Measurements from ENCODE around the gene EID2. TPM values are rescaled to one million over a fixed set of nuclear protein-coding genes. Genes with fewer than 3 reads are reported as not detected.

EID2 gene
- total RNA-seq, 2 experiments from 2014 or later: 17.3 to 22.9 TPM

GRCh38 chr19:39497996-39498797 lies 41.8 kb downstream of the EID2 start:
- H2AFZ ChIP-seq (ENCODE audit: low read length): peak overlapping the region; percentile 81
- peak overlapping the region; percentile 69 for H3K4me3 ChIP-seq (ENCODE audit: low read depth, low read length, poor library complexity, severe bottlenecking)
- no peaks in the 10 kb centered on the region for H4K20me1 ChIP-seq (ENCODE audit: insufficient read depth, low read length)
- BruUV-seq (replicated peaks): no TSS peak
- intact Hi-C loops (cut with micrococcal nuclease; ENCODE audit: unreplicated experiment): loop anchor here (2.0 kb wide), 1 partner anchor 35 kb away; the partner anchor contains the start of gene EID2B
- H3K79me2 ChIP-seq (ENCODE audit: insufficient read depth, low read depth, low read length): no peaks in the 10 kb centered on the region
- ChIA-PET CTCF (ENCODE audit: unreplicated experiment) (interaction anchor here (0.6 to 1.8 kb wide), 3 partner anchors 24 to 58 kb away, joined by 5 to 13 read pairs (median 11); no protein-coding TSS in a partner anchor), POLR2A (interaction anchor here (0.7 kb wide), 2 partner anchors 58 to 158 kb away, joined by 3 to 4 read pairs; no protein-coding TSS in a partner anchor)
- TF ChIP-seq EZH2phosphoT487 (IDR thresholded peaks at IDR 0.05; ENCODE audit: borderline replicate concordance, low read depth, low read length) (no peak), CTCF (conservative IDR thresholded peaks at IDR 0.05; ENCODE audit: low read length) (peak; percentile 65)
- H3K4me2 ChIP-seq (ENCODE audit: low read length): peak overlapping the region; percentile 66
- no peaks in the 10 kb centered on the region for H3K9me3 ChIP-seq (ENCODE audit: low read length)
- peak; percentile 84 for DNase-seq (ENCODE audit: low spot score)
- peak overlapping the region; percentile 67 for H3K27ac ChIP-seq (ENCODE audit: low read depth, low read length, poor library complexity, severe bottlenecking)
- peaks cover 32% of the 10 kb centered on the region for H3K4me1 ChIP-seq (ENCODE audit: insufficient read depth, low read length, poor library complexity, severe bottlenecking)
- H3K36me3 ChIP-seq (ENCODE audit: insufficient read depth, low read length): no peaks in the 10 kb centered on the region
- no peaks in the 10 kb centered on the region for H3K9me2 ChIP-seq (ENCODE audit: insufficient read depth, low read length)

- Histone ChIP-seq H3K4me3 (ENCODE audit: low read depth, low read length, poor library complexity, severe bottlenecking) (peak overlapping the region; percentile 69), H3K79me2 (ENCODE audit: insufficient read depth, low read depth, low read length) (no peaks in the 10 kb centered on the region), H3K9me2 (ENCODE audit: insufficient read depth, low read length) (no peaks in the 10 kb centered on the region), H3K27ac (ENCODE audit: low read depth, low read length, poor library complexity, severe bottlenecking) (peak overlapping the region; percentile 67), H3K4me2 (ENCODE audit: low read length) (peak overlapping the region; percentile 66), H3K9me3 (ENCODE audit: low read length) (no peaks in the 10 kb centered on the region), H4K20me1 (ENCODE audit: insufficient read depth, low read length) (no peaks in the 10 kb centered on the region), H3K36me3 (ENCODE audit: insufficient read depth, low read length) (no peaks in the 10 kb centered on the region), H2AFZ (ENCODE audit: low read length) (peak overlapping the region; percentile 81; the same call in 1 of the 2 replicates), H3K4me1 (ENCODE audit: insufficient read depth, low read length, poor library complexity, severe bottlenecking) (peaks cover 30% of the 10 kb centered on the region)
- CTCF ChIA-PET (ENCODE audit: unreplicated experiment): interaction anchor here (1.1 to 1.8 kb wide), 2 partner anchors 23 to 57 kb away, joined by 5 to 13 read pairs; no protein-coding TSS in a partner anchor
- TF ChIP-seq CTCF (conservative IDR thresholded peaks at IDR 0.05; ENCODE audit: low read length) (no peak), EZH2phosphoT487 (IDR thresholded peaks at IDR 0.05; ENCODE audit: borderline replicate concordance, low read depth, low read length) (no peak)
- BruUV-seq (replicated peaks): no TSS peak
- POLR2A ChIA-PET: interaction anchor here (0.7 kb wide), 1 partner anchor 58 kb away, joined by 4 read pairs; no protein-coding TSS in a partner anchor
- DNase-seq (ENCODE audit: low spot score): no peak
- intact Hi-C loops (cut with micrococcal nuclease; ENCODE audit: unreplicated experiment): no loop called here
These were observed 42.3 kb downstream of the EID2 start for GRCh38 chr19:39497701-39497995.

GRCh38 chr19:39496063-39496462 lies 43.9 kb downstream of the EID2 start:
- DNase-seq (ENCODE audit: low spot score): no peak
- no peak for TF ChIP-seq EZH2phosphoT487 (IDR thresholded peaks at IDR 0.05; ENCODE audit: borderline replicate concordance, low read depth, low read length)
- no peak for TF ChIP-seq CTCF (conservative IDR thresholded peaks at IDR 0.05; ENCODE audit: low read length)
- no peak overlapping the region for H3K27ac ChIP-seq (ENCODE audit: low read depth, low read length, poor library complexity, severe bottlenecking)
- H3K9me3 ChIP-seq (ENCODE audit: low read length): no peaks in the 10 kb centered on the region
- no peaks in the 10 kb centered on the region for H3K9me2 ChIP-seq (ENCODE audit: insufficient read depth, low read length)
- CTCF ChIA-PET (ENCODE audit: unreplicated experiment): no interaction called here
- no peaks in the 10 kb centered on the region for H4K20me1 ChIP-seq (ENCODE audit: insufficient read depth, low read length)
- no peaks in the 10 kb centered on the region for H3K79me2 ChIP-seq (ENCODE audit: insufficient read depth, low read depth, low read length)
- POLR2A ChIA-PET: no interaction called here
- peaks cover 28% of the 10 kb centered on the region for H3K4me1 ChIP-seq (ENCODE audit: insufficient read depth, low read length, poor library complexity, severe bottlenecking)
- H3K4me2 ChIP-seq (ENCODE audit: low read length): no peak overlapping the region
- H2AFZ ChIP-seq (ENCODE audit: low read length): no peak overlapping the region
- H3K4me3 ChIP-seq (ENCODE audit: low read depth, low read length, poor library complexity, severe bottlenecking): no peak overlapping the region
- no TSS peak for BruUV-seq (replicated peaks)
- intact Hi-C loops (cut with micrococcal nuclease; ENCODE audit: unreplicated experiment): no loop called here
- peaks cover 13% of the 10 kb centered on the region for H3K36me3 ChIP-seq (ENCODE audit: insufficient read depth, low read length)

All from OCI-LY7 (cell line).